SJSA1 (cell line): ENCODE data around the gene DAB2. TPM values are rescaled to one million over a fixed set of nuclear protein-coding genes. Genes with fewer than 3 reads are reported as not detected.

Source experiments
- DNase-seq, 2 experiments: peaks; one replicate each; pipeline ENCODE4 v3.0.0-alpha.2; 2015 to 2020; ENCODE audit warnings: low spot score in 2 of 2, low read depth in 1 of 2
- H3K27ac ChIP-seq: fragments of 250-450 bp; sonication (Bioruptor Pico); 2 replicates; pipeline ENCODE4 v1.5.1; 2020; ENCODE audit warnings: mild to moderate bottlenecking, moderate library complexity
- H3K27me3 ChIP-seq: fragments of 250-450 bp; sonication (Bioruptor Pico); replicated peaks from 2 replicates; pipeline ENCODE4 v1.5.1; 2020; ENCODE audit warnings: mild to moderate bottlenecking, moderate library complexity
- H3K36me3 ChIP-seq: fragments of 250-450 bp; sonication (Bioruptor Pico); 2 replicates; pipeline ENCODE4 v1.5.1; 2020; ENCODE audit warnings: mild to moderate bottlenecking
- H3K4me1 ChIP-seq: fragments of 250-450 bp; sonication (Bioruptor Pico); replicated peaks from 2 replicates; pipeline ENCODE4 v1.6.1; 2021; ENCODE audit warnings: mild to moderate bottlenecking
- H3K4me3 ChIP-seq: fragments of 250-450 bp; sonication (Bioruptor Pico); 2 replicates; pipeline ENCODE4 v1.5.1; 2020; ENCODE audit warnings: mild to moderate bottlenecking
- H3K9me3 ChIP-seq: fragments of 250-450 bp; sonication (Bioruptor Pico); replicated peaks from 2 replicates; pipeline ENCODE4 v1.5.1; 2020; ENCODE audit warnings: mild to moderate bottlenecking
- total RNA-seq: library from RNA; depleted of rRNA; stranded (reverse); fragments of >200 nt; shearing (Covaris generic); gene quantifications from 2 replicates; pipeline ENCODE4 v1.2.3, GENCODE V29; 2014; rRNA removed

The DAB2 gene
- total RNA-seq: 49.9 and 65.0 TPM in 2 replicates

DNA sequence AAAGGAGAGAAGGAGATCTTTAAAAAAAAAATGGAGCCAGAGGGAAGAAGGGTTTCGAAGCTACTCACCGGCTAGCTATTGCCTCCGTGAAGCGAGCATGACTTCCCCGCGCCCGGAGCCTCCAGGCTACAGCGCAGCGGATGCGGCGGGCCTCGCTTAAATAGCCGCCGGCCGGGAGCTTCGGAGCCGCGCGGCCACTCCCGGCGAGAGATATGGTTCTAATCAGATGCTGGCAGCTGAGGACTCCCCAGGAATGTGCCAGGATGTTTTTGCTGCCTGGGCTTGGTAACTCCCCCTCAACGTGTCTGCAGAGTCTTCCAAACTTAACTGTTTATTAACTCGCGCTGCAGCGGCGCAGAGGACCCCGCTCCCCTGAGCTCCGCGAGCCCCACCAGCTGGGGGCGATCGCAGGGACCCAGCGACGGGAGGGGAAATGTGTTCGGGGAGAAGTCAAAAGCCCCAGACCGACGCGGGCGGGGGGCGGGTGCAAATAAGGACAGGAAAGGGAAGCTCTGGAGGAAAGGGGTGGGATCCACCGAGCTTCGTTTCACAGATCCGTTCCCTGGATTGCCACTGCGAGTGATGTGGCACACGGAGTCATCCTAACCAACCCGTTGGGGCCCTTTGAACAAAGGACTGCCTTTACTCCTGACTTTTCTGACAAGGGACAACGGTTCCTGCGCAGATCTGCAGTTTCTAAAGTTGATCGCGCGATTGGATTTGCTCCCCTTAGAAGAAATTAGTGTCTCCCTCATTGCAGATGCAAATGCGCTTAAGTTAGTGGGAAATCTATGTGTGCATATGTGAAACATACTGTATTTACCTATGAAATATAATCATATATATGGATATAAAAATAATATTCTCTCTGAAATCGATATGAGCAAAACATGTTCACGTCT is at the start of gene DAB2:
Gene DAB2 (minus strand): TSS at position 245 of the 902 bp plus-strand sequence. CDS start 30,660 bp downstream, outside the sequence.
- DNase-seq: peak; percentile 98 to 99
- Histone ChIP-seq H3K36me3 (peaks cover 33% of the 10 kb centered on the region), H3K27me3 (no peaks in the 10 kb centered on the region), H3K9me3 (no peaks in the 10 kb centered on the region), H3K4me1 (peaks cover 68% of the 10 kb centered on the region), H3K27ac (peak within 1 kb of the TSS; percentile 90), H3K4me3 (peak within 1 kb of the TSS; percentile 51)

DNA sequence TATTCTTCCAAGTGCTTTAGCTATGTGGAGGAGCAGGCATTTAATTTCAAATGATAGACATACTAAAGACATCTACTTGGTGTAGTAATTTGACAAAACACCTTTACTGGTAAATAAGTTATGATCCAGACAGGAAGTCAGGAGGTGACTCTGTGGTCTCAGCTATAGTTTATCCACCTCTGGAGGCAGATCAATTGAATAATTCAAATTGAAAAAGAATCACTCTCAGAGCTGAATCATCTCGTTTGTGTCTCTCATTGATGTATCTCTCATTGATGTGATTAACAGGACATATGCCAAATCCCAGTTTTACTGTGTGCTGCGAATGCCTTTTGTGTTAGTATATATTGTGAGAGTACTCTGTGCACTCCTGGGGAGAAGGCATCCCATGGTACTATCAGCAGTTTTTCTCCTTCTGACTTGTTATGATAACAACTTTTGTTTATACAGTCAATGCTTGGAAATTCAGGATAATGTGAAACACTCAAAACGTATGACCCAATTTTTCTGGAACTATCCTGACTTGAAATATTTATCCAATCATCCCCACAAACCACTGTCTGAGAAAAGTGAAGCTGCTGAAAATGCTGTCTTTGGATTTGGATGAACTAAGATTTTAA is 48.5 kb upstream of the DAB2 start:
- Histone ChIP-seq H3K27me3 (no peaks in the 10 kb centered on the region), H3K4me3 (no peak overlapping the region), H3K27ac (peak overlapping the region; percentile 33), H3K36me3 (no peaks in the 10 kb centered on the region), H3K4me1 (peaks cover 56% of the 10 kb centered on the region), H3K9me3 (no peaks in the 10 kb centered on the region)
- peak in 1 of 2 experiments; percentile 65 for DNase-seq

DNA sequence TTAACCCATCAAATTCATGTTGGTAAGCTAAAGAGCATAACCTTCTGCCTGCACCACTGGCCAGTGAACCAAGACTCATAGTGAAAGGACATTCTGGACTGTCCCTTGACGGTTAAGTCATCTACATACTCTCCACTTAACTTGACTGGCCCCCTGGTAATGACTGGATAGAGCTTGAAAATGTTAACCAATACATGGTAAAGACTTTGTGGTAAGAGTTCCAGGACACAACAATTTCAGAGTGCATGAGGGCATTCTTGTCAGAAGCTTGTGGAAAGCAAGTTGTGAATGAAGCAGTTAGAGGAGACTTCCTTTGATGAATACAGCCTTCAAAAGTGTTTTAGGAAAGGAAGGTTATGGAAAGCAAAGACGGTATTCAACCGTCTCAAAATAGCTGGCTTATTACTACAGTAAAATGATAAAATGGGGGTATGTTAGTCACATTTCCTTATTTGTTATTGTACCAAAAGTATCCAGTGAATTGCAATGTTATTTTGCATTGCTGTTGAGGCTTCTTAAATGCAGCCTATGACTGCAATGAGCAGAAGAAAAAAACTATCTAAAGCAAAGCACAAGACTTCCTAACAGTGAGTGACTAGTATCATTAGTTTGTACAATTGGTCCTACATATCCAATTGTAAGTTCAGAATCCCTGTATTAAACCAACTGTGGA is 47.2 kb upstream of the DAB2 start:
- H3K4me1 ChIP-seq: peaks cover 45% of the 10 kb centered on the region
- no peak for DNase-seq

DNA sequence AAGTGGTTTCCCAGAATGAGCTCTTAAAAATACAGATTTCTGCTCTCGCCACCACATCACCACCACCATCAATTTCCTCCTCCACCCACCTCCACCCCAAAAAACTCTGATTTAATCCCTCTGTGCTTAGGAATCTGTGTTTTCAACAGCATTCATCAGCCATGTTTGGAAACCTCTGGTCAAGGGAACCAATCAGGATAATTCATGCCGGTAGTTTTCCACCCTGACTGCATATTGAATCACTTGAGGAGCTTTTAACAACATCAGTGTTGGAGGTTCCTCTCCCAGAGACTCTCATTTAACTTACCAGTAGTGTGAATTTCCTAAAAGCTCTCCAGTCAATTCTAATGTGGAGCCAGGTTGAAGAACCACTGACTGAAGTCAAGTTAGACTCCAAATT is 46.0 kb upstream of the DAB2 start:
- Histone ChIP-seq H3K9me3 (no peaks in the 10 kb centered on the region), H3K4me1 (peaks cover 37% of the 10 kb centered on the region), H3K27me3 (no peaks in the 10 kb centered on the region), H3K4me3 (no peak overlapping the region), H3K36me3 (no peaks in the 10 kb centered on the region), H3K27ac (no peak overlapping the region)
- no peak for DNase-seq

More for the DNA sequence above, 47.2 kb upstream of the DAB2 start:
- Histone ChIP-seq H3K9me3 (no peaks in the 10 kb centered on the region), H3K36me3 (no peaks in the 10 kb centered on the region), H3K27ac (no peak overlapping the region), H3K27me3 (no peaks in the 10 kb centered on the region), H3K4me3 (no peak overlapping the region)

DNA sequence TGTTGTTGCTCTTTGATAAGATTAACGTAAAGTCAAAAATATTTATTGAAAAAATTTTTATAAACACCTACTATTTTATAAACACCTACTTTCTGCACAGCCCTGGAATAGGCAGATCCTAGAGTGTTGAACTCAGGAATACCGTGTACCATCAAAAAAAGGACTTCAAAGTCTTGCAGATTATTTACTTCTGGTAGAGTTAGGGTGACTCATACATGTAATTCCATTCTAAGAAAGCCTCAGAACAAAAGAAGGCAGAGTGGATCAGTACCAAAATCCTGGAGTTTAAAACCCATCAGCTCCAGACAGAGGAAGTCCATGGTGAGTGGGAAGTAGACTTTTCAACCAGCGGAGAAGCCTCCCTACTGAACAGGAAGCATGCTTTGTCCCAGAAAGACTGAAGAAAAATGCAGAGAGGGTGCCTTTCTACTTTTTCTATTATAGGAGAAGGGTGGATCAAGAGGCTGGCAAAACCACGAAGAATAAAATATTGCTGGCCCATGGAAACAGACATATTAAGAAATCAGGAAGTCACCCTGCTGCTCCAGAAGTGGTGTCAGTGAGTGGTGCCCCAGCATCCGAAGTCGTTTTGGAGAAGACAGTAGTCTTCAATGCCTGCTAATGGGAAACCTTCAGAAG is 45.1 kb upstream of the DAB2 start:
- DNase-seq: peak in 1 of 2 experiments; percentile 57
- Histone ChIP-seq H3K36me3 (no peaks in the 10 kb centered on the region), H3K9me3 (no peaks in the 10 kb centered on the region), H3K27ac (no peak overlapping the region), H3K4me3 (no peak overlapping the region), H3K27me3 (no peaks in the 10 kb centered on the region), H3K4me1 (peaks cover 35% of the 10 kb centered on the region)

DNA sequence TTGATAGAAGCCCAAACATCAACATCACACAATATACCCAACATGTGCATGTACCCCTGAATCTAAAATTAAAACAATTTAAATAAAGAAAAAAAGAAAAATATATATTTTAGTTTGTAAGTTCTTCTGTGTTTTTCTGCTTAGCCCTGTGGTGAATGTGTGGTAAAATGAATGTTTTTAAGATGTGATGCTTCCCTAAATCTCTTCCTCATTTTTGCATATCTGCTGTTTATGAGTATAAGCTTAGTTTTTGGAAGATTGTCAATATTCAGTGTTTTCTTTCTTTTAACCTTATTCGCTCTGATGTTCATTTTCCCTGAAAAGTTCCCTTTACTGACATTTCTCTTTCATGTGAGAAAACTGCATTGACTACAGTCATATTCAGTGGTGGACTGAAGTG is 44.4 kb upstream of the DAB2 start:
- Histone ChIP-seq H3K27ac (no peak overlapping the region), H3K9me3 (no peaks in the 10 kb centered on the region), H3K27me3 (no peaks in the 10 kb centered on the region)

DNA sequence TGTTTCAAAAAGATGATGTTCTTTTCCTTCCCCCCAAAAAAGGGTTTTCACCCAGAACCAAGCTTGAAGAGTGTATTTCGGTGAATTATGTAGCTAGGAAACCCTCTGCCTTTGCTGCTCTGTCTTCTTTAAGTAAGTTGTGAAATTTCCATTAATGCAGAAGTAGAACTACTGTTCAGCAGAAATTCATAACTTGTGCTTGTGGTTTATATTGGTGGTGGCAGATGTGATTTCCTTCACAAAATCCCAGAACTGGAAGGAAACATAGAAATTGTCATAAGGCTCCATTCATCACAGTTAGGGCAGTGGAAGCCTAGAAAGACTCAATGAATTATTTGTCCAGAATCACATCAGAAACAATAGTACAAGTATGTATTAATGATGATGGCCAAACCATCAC is 42.1 kb upstream of the DAB2 start:
- DNase-seq: no peak
- no peaks in the 10 kb centered on the region for H3K9me3 ChIP-seq
- no peaks in the 10 kb centered on the region for H3K36me3 ChIP-seq
- no peak overlapping the region for H3K27ac ChIP-seq
- peaks cover 17% of the 10 kb centered on the region for H3K4me1 ChIP-seq
- no peaks in the 10 kb centered on the region for H3K27me3 ChIP-seq
- H3K4me3 ChIP-seq: no peak overlapping the region

More for the DNA sequence above, 44.4 kb upstream of the DAB2 start:
- Histone ChIP-seq H3K36me3 (no peaks in the 10 kb centered on the region), H3K4me3 (no peak overlapping the region), H3K4me1 (peaks cover 35% of the 10 kb centered on the region)
- no peak for DNase-seq

DNA sequence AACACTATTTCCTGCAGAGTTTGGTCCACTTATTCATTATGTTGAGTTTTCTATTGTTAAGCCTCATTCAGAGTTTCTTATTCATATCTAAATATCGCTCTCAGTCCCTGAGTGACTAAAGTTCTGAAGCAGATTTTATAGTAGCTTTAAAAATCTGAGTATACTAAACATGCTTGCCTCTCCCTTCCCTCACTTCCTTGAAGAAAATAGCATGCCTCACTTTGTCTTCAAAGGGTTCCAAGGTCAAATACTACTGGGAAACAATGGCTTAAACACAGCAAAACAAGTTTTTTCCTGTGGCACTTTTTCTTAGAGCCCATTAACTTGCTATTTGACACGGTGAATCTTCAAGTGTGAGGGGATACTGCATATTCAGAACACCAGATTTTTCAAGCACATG is 41.1 kb upstream of the DAB2 start:
- no peaks in the 10 kb centered on the region for H3K9me3 ChIP-seq
- no peaks in the 10 kb centered on the region for H3K36me3 ChIP-seq
- H3K27me3 ChIP-seq: no peaks in the 10 kb centered on the region
- H3K4me1 ChIP-seq: peaks cover 16% of the 10 kb centered on the region
- H3K4me3 ChIP-seq: no peak overlapping the region
- DNase-seq: no peak
- no peak overlapping the region for H3K27ac ChIP-seq

- DNase-seq: no peak
- Histone ChIP-seq H3K4me1 (peaks cover 13% of the 10 kb centered on the region), H3K9me3 (no peaks in the 10 kb centered on the region), H3K27ac (no peak overlapping the region), H3K36me3 (no peaks in the 10 kb centered on the region), H3K27me3 (no peaks in the 10 kb centered on the region), H3K4me3 (no peak overlapping the region)
Measured at GRCh38 chr5:39465097-39465496, 40.3 kb upstream of the DAB2 start.

- no peak for DNase-seq
- no peaks in the 10 kb centered on the region for H3K36me3 ChIP-seq
- no peak overlapping the region for H3K27ac ChIP-seq
- 0 out of 2 replicates have a peak, but pooled peaks cover 6% of the 10 kb centered on the region for H3K4me1 ChIP-seq
- H3K4me3 ChIP-seq: no peak overlapping the region
- H3K9me3 ChIP-seq: no peaks in the 10 kb centered on the region
- no peaks in the 10 kb centered on the region for H3K27me3 ChIP-seq
Measured at GRCh38 chr5:39464088-39464487, 39.3 kb upstream of the DAB2 start.

GRCh38 chr5:39462211-39462610 is 37.4 kb upstream of the DAB2 start:
- Histone ChIP-seq H3K4me1 (0 out of 2 replicates have a peak, but pooled peaks cover 6% of the 10 kb centered on the region), H3K27me3 (no peaks in the 10 kb centered on the region), H3K27ac (no peak overlapping the region), H3K9me3 (no peaks in the 10 kb centered on the region), H3K4me3 (no peak overlapping the region), H3K36me3 (no peaks in the 10 kb centered on the region)
- no peak for DNase-seq

DNA sequence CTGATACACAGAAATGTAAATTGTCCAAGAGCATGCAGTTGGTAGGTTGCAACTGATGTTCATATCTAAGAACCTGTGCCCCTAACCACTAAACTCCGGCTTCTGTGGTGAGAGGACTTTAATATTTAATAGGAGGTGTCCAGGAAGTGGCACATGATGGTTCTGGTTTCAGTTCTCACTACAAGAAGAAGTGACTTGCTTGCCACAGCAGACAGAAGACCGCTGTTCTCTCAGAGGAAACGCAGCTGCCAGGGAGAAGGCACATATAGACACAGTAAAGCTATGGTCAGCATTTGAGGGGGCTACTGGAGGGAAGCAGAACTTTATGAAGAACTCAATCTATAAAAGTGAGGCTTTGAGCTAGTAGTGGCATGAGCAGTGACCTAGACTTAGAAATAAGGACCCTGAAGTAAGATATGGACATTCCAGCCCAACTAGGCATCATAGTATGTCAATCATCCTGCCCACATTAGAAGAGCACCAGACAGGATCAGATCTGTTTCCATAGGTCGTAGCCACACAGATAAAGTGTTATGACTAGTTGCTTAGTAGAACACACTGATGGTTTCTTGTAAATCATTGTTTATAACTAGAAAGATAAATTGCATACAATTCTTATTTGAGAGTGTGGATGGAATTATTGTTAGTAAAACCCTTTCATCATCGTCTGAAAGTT is 36.4 kb upstream of the DAB2 start:
- no peak overlapping the region for H3K4me3 ChIP-seq
- H3K27ac ChIP-seq: no peak overlapping the region
- H3K4me1 ChIP-seq: 0 out of 2 replicates have a peak, but pooled peaks cover 5% of the 10 kb centered on the region
- no peaks in the 10 kb centered on the region for H3K9me3 ChIP-seq
- no peaks in the 10 kb centered on the region for H3K36me3 ChIP-seq
- H3K27me3 ChIP-seq: no peaks in the 10 kb centered on the region
- DNase-seq: no peak

- H3K27me3 ChIP-seq: no peaks in the 10 kb centered on the region
- no peak overlapping the region for H3K4me3 ChIP-seq
- DNase-seq: no peak
- H3K27ac ChIP-seq: no peak overlapping the region
- H3K36me3 ChIP-seq: no peaks in the 10 kb centered on the region
- no peaks in the 10 kb centered on the region for H3K9me3 ChIP-seq
- no peaks in the 10 kb centered on the region for H3K4me1 ChIP-seq
Measured at GRCh38 chr5:39459907-39460306, 35.1 kb upstream of the DAB2 start.
